NT2/D1 (cell line): ENCODE data around the gene KCTD18.

ENCODE experiments used
- YY1 ChIP-seq: IDR thresholded peaks from 2 replicates; pipeline ENCODE4 v1.6.1; 2011; ENCODE audit not compliant: insufficient read length, insufficient read depth
- ZNF274 ChIP-seq: IDR thresholded peaks from 2 replicates; pipeline ENCODE4 v1.6.1; 2011; ENCODE audit warnings: mild to moderate bottlenecking, low read depth, low read length

DNA sequence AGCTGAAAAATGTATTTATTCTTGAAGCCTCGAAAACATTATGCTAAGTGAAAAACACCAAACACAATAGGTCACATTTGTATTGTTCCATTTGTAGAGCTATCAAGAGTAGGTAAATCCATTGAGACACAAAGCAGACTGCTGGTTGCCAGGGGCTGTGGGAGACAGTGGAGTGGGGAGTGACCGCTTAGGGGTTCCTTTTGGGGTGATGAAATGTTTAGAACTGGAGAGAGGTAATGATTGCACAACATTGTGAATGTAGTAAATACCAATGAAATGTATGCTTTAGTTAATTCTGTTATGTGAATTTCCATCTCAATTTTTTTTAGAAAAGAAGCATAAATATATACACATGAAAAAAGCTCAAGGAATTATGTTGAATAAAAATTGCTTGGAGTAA lies 15.8 kb downstream of the KCTD18 start:
- TF ChIP-seq YY1 (no peak), ZNF274 (no peak)
